Measurements from ENCODE around the gene ITPR1. TPM values are rescaled to one million over a fixed set of nuclear protein-coding genes. Genes with fewer than 3 reads are reported as not detected.
A peak's percentile ranks its signal among the peaks of the same experiment; 100 is the strongest.

ITPR1 gene
- total and polyA plus RNA-seq, 4 donors = 30.7 to 294 (median 149) TPM

DNA sequence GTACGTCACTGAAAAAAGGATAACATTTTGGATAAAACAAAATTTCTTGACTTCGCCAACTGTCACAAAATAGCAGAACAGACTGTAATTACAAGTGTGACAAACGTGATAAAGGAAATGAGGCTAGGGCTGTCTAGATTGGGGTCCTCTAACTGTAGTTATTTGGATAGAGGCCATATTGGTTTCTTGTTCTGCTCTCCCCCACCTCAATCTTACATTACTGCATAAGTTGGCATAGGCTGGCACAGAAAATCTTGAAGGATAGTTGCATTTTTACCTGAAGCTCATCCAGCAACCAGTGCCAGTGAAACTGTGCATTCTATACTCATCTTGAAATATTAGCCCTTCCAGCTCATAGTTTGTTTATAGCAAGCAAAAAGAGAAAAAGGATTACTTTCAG is 84.6 kb downstream of the ITPR1 start:
- Histone ChIP-seq H3K4me1 (ENCODE audit: control insufficient read depth in 1 of 2, insufficient read depth in 2 of 2, low read length in 2 of 2) (peaks cover 2 to 17% of the 10 kb centered on the region in 2 donors), H3K9me3 (ENCODE audit: control insufficient read depth, low read length) (no peaks in the 10 kb centered on the region), H3K36me3 (ENCODE audit: control insufficient read depth in 1 of 2, insufficient read depth in 2 of 2, low read length in 1 of 2) (no peaks in the 10 kb centered on the region), H3K4me3 (ENCODE audit: low read length in 2 of 2) (no peak overlapping the region), H3K27ac (ENCODE audit: low read depth in 1 of 2, low read length in 2 of 2) (no peak overlapping the region), H3K27me3 (ENCODE audit: control insufficient read depth in 1 of 2, insufficient read depth in 2 of 2, low read length in 1 of 2) (no peaks in the 10 kb centered on the region)
- 69 to 71% methylated on average over 3 of the region's 3 CpGs for WGBS, 2 donors
- DNase-seq = no peak
- intact Hi-C loops (cut with DNase I) = no loop called here
- no peak for ATAC-seq (ENCODE audit: low FRiP score)

DNA sequence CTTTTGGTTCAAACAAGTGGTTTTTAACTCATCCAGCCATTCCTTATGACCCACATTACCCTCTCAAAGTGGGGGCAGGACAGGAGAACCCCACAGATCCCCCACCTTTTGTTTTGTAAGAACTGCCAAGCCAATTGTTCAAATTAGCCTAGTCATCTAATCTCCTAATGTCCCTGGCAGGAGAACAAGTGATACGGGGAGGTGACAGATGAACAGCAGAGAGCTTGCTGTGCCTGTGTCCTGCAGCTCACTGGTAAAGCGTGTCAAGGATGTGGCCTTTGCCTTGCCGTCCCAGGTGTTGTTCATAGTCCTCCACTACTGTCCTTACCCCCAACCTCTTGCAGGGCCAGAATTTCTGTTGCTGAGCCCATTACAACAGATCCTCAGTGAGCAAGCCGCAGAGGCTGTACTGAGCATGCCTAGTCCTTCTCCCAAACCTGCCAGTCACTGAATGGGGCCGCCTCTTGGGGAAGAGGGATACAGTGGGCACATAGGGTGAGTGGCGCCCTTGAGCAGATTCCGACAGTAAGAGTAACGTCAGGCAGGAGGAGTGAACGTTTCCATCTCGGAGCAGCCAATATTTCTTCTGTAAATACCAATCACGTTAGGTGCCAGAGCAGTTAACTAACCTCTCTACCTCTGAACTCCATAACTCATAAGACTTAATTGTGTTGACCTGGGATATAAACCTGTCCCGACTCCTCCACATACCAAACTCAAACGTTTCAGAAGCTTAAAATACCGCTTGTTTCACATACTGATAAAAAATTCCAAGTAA is 87.4 kb downstream of the ITPR1 start:
- DNase-seq = no peak
- ATAC-seq (ENCODE audit: low FRiP score) = no peak
- no peaks in the 10 kb centered on the region for H3K36me3 ChIP-seq (ENCODE audit: control insufficient read depth in 1 of 2, insufficient read depth in 2 of 2, low read length in 1 of 2)
- no peak overlapping the region for H3K4me3 ChIP-seq (ENCODE audit: low read length in 2 of 2)
- peaks cover 2 to 17% of the 10 kb centered on the region in 2 donors for H3K4me1 ChIP-seq (ENCODE audit: control insufficient read depth in 1 of 2, insufficient read depth in 2 of 2, low read length in 2 of 2)
- intact Hi-C loops (cut with DNase I) = loop anchor here (1.0 to 10.0 kb wide), 4 partner anchors 46 to 163 kb away; partner anchors contain the start of gene ITPR1 (in 2 of the 2)
- 44 to 55% methylated on average over 14 of the region's 14 CpGs for WGBS, 2 donors
- no peaks in the 10 kb centered on the region for H3K27me3 ChIP-seq (ENCODE audit: control insufficient read depth in 1 of 2, insufficient read depth in 2 of 2, low read length in 1 of 2)
- H3K9me3 ChIP-seq (ENCODE audit: control insufficient read depth, low read length) = no peaks in the 10 kb centered on the region
- H3K27ac ChIP-seq (ENCODE audit: low read depth in 1 of 2, low read length in 2 of 2) = peak overlapping the region; percentile 75 to 78

DNA sequence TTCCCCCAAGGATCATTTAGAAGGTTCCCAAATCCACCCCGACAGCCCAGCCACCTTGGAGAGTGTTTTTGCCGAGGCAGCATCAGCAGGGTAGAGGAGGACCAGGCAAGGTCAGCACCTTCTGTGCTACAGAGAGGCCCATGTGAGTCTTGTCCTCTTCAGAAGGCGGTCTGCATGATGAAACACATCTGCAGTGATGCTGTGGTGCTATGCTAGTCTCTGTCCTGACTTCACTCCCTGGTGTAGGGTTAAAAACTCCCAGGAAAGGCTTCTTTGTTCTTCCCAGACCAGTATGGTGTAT is 87.9 kb downstream of the ITPR1 start:
- no peak for ATAC-seq (ENCODE audit: low FRiP score)
- Histone ChIP-seq H3K4me3 (ENCODE audit: low read length in 2 of 2) (no peak overlapping the region), H3K27ac (ENCODE audit: low read depth in 1 of 2, low read length in 2 of 2) (peak overlapping the region; percentile 75 to 78), H3K4me1 (ENCODE audit: control insufficient read depth in 1 of 2, insufficient read depth in 2 of 2, low read length in 2 of 2) (peaks cover 2 to 17% of the 10 kb centered on the region in 2 donors), H3K36me3 (ENCODE audit: control insufficient read depth in 1 of 2, insufficient read depth in 2 of 2, low read length in 1 of 2) (no peaks in the 10 kb centered on the region), H3K9me3 (ENCODE audit: control insufficient read depth, low read length) (no peaks in the 10 kb centered on the region), H3K27me3 (ENCODE audit: control insufficient read depth in 1 of 2, insufficient read depth in 2 of 2, low read length in 1 of 2) (no peaks in the 10 kb centered on the region)
- no peak for DNase-seq
- WGBS, 2 donors = 38 to 50% methylated on average over 3 of the region's 3 CpGs
- intact Hi-C loops (cut with DNase I) = loop anchor here (5.0 to 10.0 kb wide), 3 partner anchors 46 to 164 kb away; partner anchors contain the start of gene ITPR1 (in 2 of the 2)

DNA sequence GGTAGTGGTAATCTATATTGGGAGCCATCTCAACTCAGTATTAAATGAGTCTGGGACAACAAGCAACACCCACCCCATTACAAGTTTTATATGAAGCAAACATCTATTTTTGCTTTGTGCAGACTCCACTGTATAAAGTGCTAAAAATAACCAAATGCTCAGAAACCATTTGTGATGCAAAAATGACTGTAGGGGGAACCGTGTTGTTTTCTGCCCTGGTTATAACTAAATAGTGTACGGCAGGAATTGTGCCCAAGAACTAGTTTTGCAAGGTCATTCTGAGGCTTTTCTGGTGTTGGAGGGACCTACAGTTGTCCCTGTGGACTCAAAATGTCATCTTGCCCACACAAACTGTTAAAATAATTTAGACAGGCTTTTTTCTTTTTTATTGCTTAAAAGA is 88.3 kb downstream of the ITPR1 start:
- no peaks in the 10 kb centered on the region for H3K9me3 ChIP-seq (ENCODE audit: control insufficient read depth, low read length)
- WGBS, 2 donors = 1 to 3% methylated on average over 2 of the region's 2 CpGs
- H3K27ac ChIP-seq (ENCODE audit: low read depth in 1 of 2, low read length in 2 of 2) = peak overlapping the region; percentile 57 to 87
- no peaks in the 10 kb centered on the region for H3K27me3 ChIP-seq (ENCODE audit: control insufficient read depth in 1 of 2, insufficient read depth in 2 of 2, low read length in 1 of 2)
- DNase-seq (no peak), ATAC-seq (ENCODE audit: low FRiP score) (peak; percentile 13)
- no peaks in the 10 kb centered on the region for H3K36me3 ChIP-seq (ENCODE audit: control insufficient read depth in 1 of 2, insufficient read depth in 2 of 2, low read length in 1 of 2)
- intact Hi-C loops (cut with DNase I) = loop anchor here (5.0 to 10.0 kb wide), 3 partner anchors 47 to 164 kb away; partner anchors contain the start of gene ITPR1 (in 2 of the 2)
- no peak overlapping the region for H3K4me3 ChIP-seq (ENCODE audit: low read length in 2 of 2)
- H3K4me1 ChIP-seq (ENCODE audit: control insufficient read depth in 1 of 2, insufficient read depth in 2 of 2, low read length in 2 of 2) = peaks cover 2 to 17% of the 10 kb centered on the region in 2 donors

DNA sequence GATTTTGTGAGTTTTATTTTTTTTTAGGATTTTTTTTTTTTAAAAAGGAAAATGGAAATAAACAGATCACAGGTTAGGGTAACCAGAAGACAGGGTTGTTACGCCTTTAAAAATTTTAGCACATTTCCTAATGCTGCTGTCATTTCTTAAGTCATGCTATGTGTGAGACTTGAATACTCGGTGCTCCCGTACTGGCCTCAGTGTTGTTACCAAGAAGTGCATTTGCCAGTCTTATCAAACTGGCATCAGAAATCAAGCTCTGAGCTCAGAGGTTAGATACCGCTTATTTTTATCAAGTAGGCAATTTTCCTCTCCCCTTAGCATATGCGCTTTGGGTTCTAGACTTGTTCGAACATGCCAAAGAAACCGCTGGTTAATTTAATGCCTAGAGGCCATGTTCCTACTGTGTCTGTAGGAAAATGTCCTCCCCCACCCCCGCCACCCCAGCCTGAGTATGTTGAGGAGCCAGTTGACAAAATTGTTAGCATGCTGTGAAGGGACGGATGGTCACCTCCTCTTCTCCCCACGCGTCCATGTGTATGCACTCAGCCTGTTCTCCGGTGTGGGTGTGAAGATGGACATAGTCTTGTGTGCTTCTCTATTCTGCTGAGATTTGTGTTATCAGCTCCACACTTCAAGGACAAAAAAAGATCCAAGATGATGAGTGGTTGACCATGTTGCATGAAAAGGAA is 88.9 kb downstream of the ITPR1 start:
- Histone ChIP-seq H3K27me3 (ENCODE audit: control insufficient read depth in 1 of 2, insufficient read depth in 2 of 2, low read length in 1 of 2) (no peaks in the 10 kb centered on the region), H3K4me1 (ENCODE audit: control insufficient read depth in 1 of 2, insufficient read depth in 2 of 2, low read length in 2 of 2) (peaks cover 2 to 15% of the 10 kb centered on the region in 2 donors), H3K27ac (ENCODE audit: low read depth in 1 of 2, low read length in 2 of 2) (peak overlapping the region; percentile 81 to 98), H3K4me3 (ENCODE audit: low read length in 2 of 2) (no peak overlapping the region), H3K36me3 (ENCODE audit: control insufficient read depth in 1 of 2, insufficient read depth in 2 of 2, low read length in 1 of 2) (no peaks in the 10 kb centered on the region), H3K9me3 (ENCODE audit: control insufficient read depth, low read length) (no peaks in the 10 kb centered on the region)
- intact Hi-C loops (cut with DNase I) = loop anchor here (2.0 to 10.0 kb wide), 5 partner anchors 47 to 231 kb away; partner anchors contain the start of gene ITPR1 (in 2 of the 2)
- WGBS, 2 donors = 21 to 22% methylated on average over 12 of the region's 12 CpGs
- DNase-seq (no peak), ATAC-seq (ENCODE audit: low FRiP score) (peak; percentile 58)

DNA sequence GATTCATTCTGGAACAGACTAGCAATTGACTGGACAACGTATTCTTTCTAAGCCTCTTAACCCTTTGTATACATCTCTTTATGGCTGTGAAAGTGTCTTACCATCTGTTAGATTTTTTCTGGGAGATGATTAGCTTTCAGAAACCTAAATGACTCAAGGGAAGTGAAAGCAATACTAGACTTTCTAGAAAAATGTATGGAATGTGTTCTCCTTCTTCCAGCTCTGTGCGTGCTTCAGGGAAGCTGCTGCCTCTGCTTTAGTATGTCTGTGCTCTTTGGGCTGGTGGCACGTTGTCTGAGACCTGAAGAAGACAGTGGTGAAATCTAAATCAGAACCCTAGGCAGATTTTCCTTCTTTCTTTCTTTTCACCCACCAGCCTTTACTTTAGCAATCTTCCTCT is 89.5 kb downstream of the ITPR1 start:
- no peaks in the 10 kb centered on the region for H3K36me3 ChIP-seq (ENCODE audit: control insufficient read depth in 1 of 2, insufficient read depth in 2 of 2, low read length in 1 of 2)
- peak overlapping the region in 1 of 2 donors; percentile 6 for H3K4me3 ChIP-seq (ENCODE audit: low read length in 2 of 2)
- H3K4me1 ChIP-seq (ENCODE audit: control insufficient read depth in 1 of 2, insufficient read depth in 2 of 2, low read length in 2 of 2) = peaks cover 2 to 14% of the 10 kb centered on the region in 2 donors
- ATAC-seq (ENCODE audit: low FRiP score) (no peak), DNase-seq (no peak)
- 4 to 9% methylated on average over 3 of the region's 3 CpGs for WGBS, 2 donors
- no peaks in the 10 kb centered on the region for H3K27me3 ChIP-seq (ENCODE audit: control insufficient read depth in 1 of 2, insufficient read depth in 2 of 2, low read length in 1 of 2)
- peak overlapping the region; percentile 88 to 98 for H3K27ac ChIP-seq (ENCODE audit: low read depth in 1 of 2, low read length in 2 of 2)
- no peaks in the 10 kb centered on the region for H3K9me3 ChIP-seq (ENCODE audit: control insufficient read depth, low read length)
- intact Hi-C loops (cut with DNase I) = loop anchor here (2.0 to 10.0 kb wide), 5 partner anchors 48 to 232 kb away; partner anchors contain the start of gene ITPR1 (in 2 of the 2)

DNA sequence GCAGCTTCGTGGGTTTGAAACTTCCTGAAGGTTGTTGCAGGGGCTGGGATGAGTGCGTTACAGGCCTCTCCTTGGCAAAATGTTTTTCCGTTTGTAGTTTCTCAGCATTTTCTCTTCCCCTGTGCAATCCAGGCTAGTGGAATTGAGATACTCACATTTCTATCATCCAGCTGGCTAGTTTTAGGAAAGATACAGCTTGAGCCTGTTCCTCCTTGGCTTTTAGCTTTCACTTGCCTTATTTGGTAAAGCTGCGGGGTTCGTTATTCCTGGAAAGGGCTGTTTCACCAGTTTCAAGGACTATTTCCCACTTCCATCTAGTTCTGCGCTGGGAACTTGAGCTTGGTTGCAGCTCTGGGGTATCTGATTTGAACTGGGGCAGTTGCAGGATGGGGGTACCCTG is 90.3 kb downstream of the ITPR1 start:
- peak overlapping the region; percentile 95 to 98 for H3K27ac ChIP-seq (ENCODE audit: low read depth in 1 of 2, low read length in 2 of 2)
- intact Hi-C loops (cut with DNase I) = loop anchor here (2.0 to 10.0 kb wide), 5 partner anchors 49 to 233 kb away; partner anchors contain the start of gene ITPR1 (in 2 of the 2)
- peaks cover 2 to 16% of the 10 kb centered on the region in 2 donors for H3K4me1 ChIP-seq (ENCODE audit: control insufficient read depth in 1 of 2, insufficient read depth in 2 of 2, low read length in 2 of 2)
- H3K27me3 ChIP-seq (ENCODE audit: control insufficient read depth in 1 of 2, insufficient read depth in 2 of 2, low read length in 1 of 2) = no peaks in the 10 kb centered on the region
- no peaks in the 10 kb centered on the region for H3K9me3 ChIP-seq (ENCODE audit: control insufficient read depth, low read length)
- H3K4me3 ChIP-seq (ENCODE audit: low read length in 2 of 2) = peak overlapping the region; percentile 20 to 35
- DNase-seq (no peak), ATAC-seq (ENCODE audit: low FRiP score) (peak; percentile 62)
- no peaks in the 10 kb centered on the region for H3K36me3 ChIP-seq (ENCODE audit: control insufficient read depth in 1 of 2, insufficient read depth in 2 of 2, low read length in 1 of 2)
- WGBS, 2 donors = 2 to 3% methylated on average over 6 of the region's 6 CpGs

DNA sequence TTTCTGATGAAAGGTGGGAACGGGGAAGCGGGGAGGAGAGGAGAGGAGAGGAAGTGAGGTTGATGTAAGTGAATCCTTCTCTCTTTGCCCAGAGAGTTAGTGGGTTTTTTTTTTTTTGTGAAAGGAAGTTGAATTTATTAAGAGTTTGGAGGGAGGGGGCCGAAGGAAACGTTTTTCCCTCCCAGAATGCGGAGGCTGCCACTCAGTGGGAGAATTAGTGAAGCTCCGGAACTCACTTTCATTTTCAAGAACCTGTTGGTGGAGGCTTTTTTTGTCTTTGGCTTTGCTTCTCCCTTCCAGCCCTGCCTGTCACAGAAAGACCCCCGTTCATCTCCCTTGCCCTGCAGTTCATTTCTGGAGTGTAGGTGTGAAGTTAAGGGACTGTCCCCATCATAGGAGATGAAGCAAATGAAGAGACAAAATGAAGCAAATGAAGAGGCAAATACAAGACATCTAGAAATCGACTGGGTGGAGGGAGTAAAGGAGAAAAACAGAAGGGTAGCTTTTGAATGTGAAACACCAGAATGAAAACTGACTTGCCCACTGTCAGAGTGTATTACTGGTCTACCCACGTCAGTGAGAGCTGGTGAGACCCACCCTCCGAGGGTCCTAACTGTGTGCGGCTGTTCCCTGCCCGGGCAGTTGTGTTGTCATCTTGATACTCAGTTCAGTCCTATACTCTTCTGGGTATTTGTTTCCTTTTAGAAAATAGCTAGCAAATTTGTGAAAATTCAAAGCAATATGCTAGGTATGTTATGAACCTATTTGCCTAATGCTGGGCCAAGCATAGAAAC is 91.5 kb downstream of the ITPR1 start:
- intact Hi-C loops (cut with DNase I) = loop anchor here (5.0 to 10.0 kb wide), 5 partner anchors 48 to 232 kb away; partner anchors contain the start of gene ITPR1 (in 2 of the 2)
- Histone ChIP-seq H3K27me3 (ENCODE audit: control insufficient read depth in 1 of 2, insufficient read depth in 2 of 2, low read length in 1 of 2) (no peaks in the 10 kb centered on the region), H3K36me3 (ENCODE audit: control insufficient read depth in 1 of 2, insufficient read depth in 2 of 2, low read length in 1 of 2) (no peaks in the 10 kb centered on the region), H3K4me3 (ENCODE audit: low read length in 2 of 2) (peak overlapping the region; percentile 36 to 52), H3K4me1 (ENCODE audit: control insufficient read depth in 1 of 2, insufficient read depth in 2 of 2, low read length in 2 of 2) (peaks cover 5 to 16% of the 10 kb centered on the region in 2 donors), H3K27ac (ENCODE audit: low read depth in 1 of 2, low read length in 2 of 2) (peak overlapping the region; percentile 92 to 98), H3K9me3 (ENCODE audit: control insufficient read depth, low read length) (no peaks in the 10 kb centered on the region)
- 12% methylated on average over 12 of the region's 12 CpGs for WGBS, 2 donors
- ATAC-seq (ENCODE audit: low FRiP score) = peak; percentile 67
- peak in 1 of 2 donors; percentile 54 for DNase-seq
